Astrocyte of the cerebellum (primary cell): ENCODE measurements around the gene FOXK2.
"Not testable (repeated sequence)": the region's sequence is repeated elsewhere in the genome, so short reads cannot be mapped to it uniquely, and the experiment has no call there.

Experiments
- DNase-seq: peaks from one replicate; pipeline ENCODE4 v3.0.0-alpha.2; 2011; ENCODE audit warnings: low read depth
- H3K4me3 ChIP-seq: 2 replicates; pipeline ENCODE4 v1.5.1; 2011; ENCODE audit warnings: mild to moderate bottlenecking, low read depth, low read length, moderate library complexity
- in situ Hi-C: cut with HindIII; loops from 2 replicates; pipeline ENCODE4 v1.10.0; 2017; ENCODE audit warnings: low sequenced_read_pairs
- TF ChIP-seq, protein P1 (sequence below): IDR thresholded peaks from 2 replicates; pipeline ENCODE4 v1.5.1; 2012; ENCODE audit warnings: low read length, low read depth, moderate library complexity, mild to moderate bottlenecking; ENCODE audit errors: missing control alignments

The FOXK2 gene

DNA sequence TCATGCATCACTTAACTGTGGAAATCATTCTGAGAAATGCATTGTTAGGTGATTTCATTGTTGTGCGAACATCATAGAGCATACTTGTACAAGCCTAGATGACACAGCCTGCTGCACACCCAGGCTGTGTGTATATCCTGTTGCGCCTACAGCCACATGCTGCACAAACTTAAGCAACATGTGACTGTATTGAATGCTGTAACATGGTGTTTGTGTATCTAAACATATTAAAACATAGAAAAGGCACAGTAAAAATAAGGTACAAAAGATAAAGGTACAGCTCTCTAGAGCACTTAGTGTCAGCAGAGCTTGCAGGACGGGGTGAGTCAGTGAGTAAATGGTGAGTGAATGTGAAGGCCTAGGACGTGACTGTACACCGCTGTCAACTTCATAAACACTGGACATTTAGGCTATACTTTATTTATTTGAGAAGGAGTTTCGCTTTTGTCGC, 11.9 kb downstream of the FOXK2 start:
- no peak for DNase-seq
- no peak overlapping the region for H3K4me3 ChIP-seq
- in situ Hi-C loops: no loop called here
- TF ChIP-seq, protein P1, sequence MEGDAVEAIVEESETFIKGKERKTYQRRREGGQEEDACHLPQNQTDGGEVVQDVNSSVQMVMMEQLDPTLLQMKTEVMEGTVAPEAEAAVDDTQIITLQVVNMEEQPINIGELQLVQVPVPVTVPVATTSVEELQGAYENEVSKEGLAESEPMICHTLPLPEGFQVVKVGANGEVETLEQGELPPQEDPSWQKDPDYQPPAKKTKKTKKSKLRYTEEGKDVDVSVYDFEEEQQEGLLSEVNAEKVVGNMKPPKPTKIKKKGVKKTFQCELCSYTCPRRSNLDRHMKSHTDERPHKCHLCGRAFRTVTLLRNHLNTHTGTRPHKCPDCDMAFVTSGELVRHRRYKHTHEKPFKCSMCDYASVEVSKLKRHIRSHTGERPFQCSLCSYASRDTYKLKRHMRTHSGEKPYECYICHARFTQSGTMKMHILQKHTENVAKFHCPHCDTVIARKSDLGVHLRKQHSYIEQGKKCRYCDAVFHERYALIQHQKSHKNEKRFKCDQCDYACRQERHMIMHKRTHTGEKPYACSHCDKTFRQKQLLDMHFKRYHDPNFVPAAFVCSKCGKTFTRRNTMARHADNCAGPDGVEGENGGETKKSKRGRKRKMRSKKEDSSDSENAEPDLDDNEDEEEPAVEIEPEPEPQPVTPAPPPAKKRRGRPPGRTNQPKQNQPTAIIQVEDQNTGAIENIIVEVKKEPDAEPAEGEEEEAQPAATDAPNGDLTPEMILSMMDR: no peak

DNA sequence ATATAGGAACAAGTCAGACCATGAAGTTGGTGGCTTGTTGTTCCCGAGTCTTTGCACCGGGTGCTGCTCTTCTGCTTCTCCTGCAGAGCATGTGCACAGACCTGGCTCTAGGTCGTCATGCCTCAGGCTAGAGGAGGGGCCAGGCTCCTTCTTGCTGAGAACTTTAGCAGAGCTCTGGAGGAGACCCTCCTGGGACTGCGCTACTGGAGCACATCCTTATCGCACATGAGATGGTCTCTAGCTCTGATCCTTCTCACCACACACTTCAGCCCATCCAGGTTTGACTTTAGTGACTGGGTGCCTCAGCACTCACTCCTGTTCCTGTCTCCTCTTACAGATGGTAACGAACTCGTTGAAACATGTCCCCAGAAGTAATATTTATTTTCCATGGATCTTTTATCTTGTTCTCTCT, 14.9 kb downstream of the FOXK2 start:
- H3K4me3 ChIP-seq: no peak overlapping the region
- TF ChIP-seq, protein P1: no peak
- in situ Hi-C loops: no loop called here
- DNase-seq: no peak

DNA sequence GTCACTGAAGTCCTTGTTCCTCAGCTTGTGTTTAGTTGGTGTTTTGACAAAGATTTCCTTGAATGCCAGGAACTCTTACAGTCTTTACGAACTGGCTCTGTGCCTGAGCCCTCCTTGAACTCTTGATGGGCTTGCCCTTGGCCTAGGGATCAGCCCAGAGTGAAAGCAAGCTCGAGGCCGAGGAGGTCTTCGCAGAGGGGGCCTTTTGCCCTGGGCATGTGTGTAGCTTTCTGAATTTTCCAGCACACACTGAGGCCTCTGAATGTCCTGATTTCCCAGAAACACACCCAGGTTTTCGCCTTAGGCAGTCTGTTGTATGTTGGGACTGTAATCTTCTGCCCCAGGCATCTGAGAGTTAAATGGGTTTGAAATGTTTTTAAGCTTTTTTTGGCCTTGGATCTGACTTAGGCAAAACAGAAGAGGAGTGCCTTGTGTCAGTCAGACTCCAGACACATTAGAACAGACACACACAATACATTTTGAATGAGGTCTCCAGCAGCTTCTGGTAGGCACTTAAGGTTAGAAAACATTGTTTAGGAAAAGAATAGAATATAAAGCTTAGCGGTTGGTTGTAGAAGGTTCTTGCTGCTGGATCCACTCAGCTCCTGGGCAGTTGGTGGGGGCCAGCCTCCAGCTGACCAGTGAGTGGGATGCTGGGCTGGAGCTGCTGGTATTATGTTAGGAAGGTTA, 17.1 kb downstream of the FOXK2 start:
- no peak for DNase-seq
- in situ Hi-C loops: no loop called here
- TF ChIP-seq, protein P1: no peak
- no peak overlapping the region for H3K4me3 ChIP-seq

DNA sequence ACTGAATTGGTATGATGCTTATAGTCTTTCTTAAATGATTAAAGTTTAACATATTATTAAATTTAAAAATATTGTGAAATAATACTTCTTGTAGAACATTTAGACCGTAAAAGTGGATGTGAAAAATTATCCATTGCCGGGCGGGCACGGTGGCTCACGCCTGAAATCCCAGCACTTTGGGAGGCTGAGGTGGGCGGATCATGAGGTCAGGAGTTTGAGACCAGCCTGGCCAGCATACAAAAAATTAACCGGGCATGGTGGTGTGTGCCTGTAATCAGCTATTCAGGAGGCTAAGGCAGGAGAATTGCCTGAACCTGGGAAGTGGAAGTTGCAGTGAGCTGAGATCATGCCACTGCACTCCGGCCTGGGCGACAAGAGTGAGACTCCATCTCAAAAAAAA, 17.7 kb downstream of the FOXK2 start:
- H3K4me3 ChIP-seq, DNase-seq, in situ Hi-C loops: not testable (repeated sequence)

DNA sequence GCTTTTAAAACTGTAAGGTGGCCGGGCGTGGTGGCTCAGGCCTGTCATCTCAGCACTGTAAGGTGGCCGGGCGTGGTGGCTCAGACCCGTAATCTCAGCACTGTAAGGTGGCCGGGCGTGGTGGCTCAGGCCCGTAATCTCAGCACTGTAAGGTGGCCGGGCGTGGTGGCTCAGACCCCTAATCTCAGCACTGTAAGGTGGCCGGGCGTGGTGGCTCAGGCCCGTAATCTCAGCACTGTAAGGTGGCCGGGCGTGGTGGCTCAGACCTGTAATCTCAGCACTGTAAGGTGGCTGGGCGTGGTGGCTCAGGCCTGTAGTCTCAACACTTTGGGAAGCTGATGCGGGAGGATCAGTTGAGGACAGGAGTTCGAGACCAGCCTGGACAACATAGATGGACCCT, 19.5 kb downstream of the FOXK2 start:
- H3K4me3 ChIP-seq, DNase-seq, in situ Hi-C loops: not testable (repeated sequence)

DNA sequence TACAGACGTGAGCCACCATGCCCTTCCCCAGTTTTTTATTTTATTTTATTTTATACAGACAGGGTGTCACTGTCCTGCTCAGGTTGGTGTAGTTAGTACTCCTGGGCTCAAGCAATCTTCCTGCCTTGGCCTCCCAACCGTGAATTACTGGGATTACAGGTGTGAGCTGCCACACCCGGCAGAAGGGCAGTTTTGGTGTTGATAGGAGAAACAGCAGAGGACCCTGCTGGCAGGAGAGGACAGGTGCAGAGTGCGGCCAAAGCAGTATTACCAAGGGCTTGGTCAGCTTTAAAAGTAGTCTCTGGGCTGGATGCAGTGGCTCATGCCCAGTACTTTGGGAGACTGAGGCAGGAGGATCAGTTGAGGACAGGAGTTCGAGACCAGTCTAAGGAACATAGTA, 22.9 kb downstream of the FOXK2 start:
- TF ChIP-seq, protein P1: no peak
- no peak overlapping the region for H3K4me3 ChIP-seq
- in situ Hi-C loops: loop anchor here (10.0 kb wide), 1 partner anchor 58 kb away; no protein-coding TSS in a partner anchor
- DNase-seq: no peak

DNA sequence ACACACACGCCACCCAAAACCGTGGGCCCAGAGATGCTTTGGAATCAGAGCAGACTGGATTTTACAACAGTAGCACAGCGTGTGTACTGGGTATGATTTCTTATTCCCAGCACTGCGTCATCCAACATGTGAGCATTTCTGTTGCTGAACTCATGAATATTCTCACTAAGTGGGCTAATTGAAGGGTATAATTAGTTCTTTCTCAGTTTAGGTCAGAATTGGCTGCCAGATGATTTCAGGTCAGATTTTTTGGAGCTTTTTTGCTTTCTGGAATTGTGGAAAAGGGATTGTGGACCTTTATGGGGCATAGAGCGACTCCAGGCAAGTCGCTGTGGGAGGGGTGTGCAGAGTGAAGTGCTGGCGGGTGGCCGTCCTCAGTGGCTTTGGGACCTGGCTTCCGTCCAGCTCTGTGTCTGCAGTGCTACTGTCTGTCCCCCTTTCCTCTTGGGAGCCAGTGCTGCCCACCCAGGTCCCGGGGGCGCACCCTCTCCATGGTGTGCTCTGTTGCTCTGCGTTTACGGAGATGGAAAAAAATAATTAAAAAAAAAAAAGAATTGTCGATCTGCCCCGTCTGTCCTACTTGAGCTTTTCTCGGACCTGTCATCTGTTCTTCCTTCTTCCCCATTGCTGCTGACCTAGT, 25.0 kb downstream of the FOXK2 start:
- no peak for DNase-seq
- TF ChIP-seq, protein P1: no peak
- no peak overlapping the region for H3K4me3 ChIP-seq
- in situ Hi-C loops: loop anchor here (10.0 kb wide), 1 partner anchor 60 kb away; no protein-coding TSS in a partner anchor
